Spinal cord (tissue), 10 donors: Measurements from ENCODE around the gene KCNN3. TPM values are rescaled to one million over a fixed set of nuclear protein-coding genes. Genes with fewer than 3 reads are reported as not detected.
A peak's percentile ranks its signal among the peaks of the same experiment; 100 is the strongest.

Experiments
- DNase-seq, 6 donors: peaks; one replicate each; pipeline versions ENCODE4 v3.0.0 to v3.0.0-alpha.2; 2013 to 2015; ENCODE audit warnings: low spot score in 6 of 6, low read depth in 4 of 6
- H3K27ac ChIP-seq: one replicate; pipeline ENCODE4 v1.5.1; 2013; ENCODE audit warnings: low read depth, low read length, control low read depth
- H3K27me3 ChIP-seq: one replicate; pipeline ENCODE4 v1.6.1; 2013; ENCODE audit warnings: low read length; ENCODE audit not compliant: control insufficient read depth, insufficient read depth
- H3K36me3 ChIP-seq: one replicate; pipeline ENCODE4 v1.6.1; 2013; ENCODE audit warnings: low read length; ENCODE audit not compliant: control insufficient read depth, insufficient read depth
- H3K4me1 ChIP-seq: one replicate; pipeline ENCODE4 v1.6.1; 2013; ENCODE audit warnings: low read length; ENCODE audit not compliant: control insufficient read depth, insufficient read depth
- H3K4me3 ChIP-seq: one replicate; pipeline ENCODE4 v1.5.1; 2013; ENCODE audit warnings: low read depth, low read length, control low read depth
- H3K9me3 ChIP-seq: one replicate; pipeline ENCODE4 v1.6.1; 2013; ENCODE audit warnings: low read length; ENCODE audit not compliant: control insufficient read depth, insufficient read depth
- WGBS: methylation state at CpG from one replicate; pipeline ENCODE4 v1.1.5; 2013; ENCODE audit warnings: missing lambda C conversion rate; ENCODE audit not compliant: insufficient coverage; 5-methylcytosine and 5-hydroxymethylcytosine counted together
- polyA plus RNA-seq, 2 donors: library from polyadenylated mRNA; unstranded; fragments of 120-200 nt; gene quantifications; one replicate each; pipeline ENCODE4 v1.2.1, GENCODE V29; 2013; ENCODE audit not compliant: insufficient read length in 2 of 2
- total RNA-seq, 2 donors: library from RNA; depleted of rRNA in 1 of 2; stranded (reverse); fragments of 120-200 nt in 1 of 2; fragments of >200 nt in 1 of 2; gene quantifications; one replicate each; pipeline versions ENCODE4 v1.2.3 to v1.2.4, GENCODE V29; 2013 to 2014
- donor health status: healthy.

Gene KCNN3
- total and polyA plus RNA-seq, 4 donors = 9.6 to 24.8 (median 16.4) TPM

- peak in 2 of 6 donors; percentile 40 to 53 for DNase-seq
- 21% methylated on average over 12 of the region's 18 CpGs for WGBS
- H3K27ac ChIP-seq = peak overlapping the region; percentile 4
Measured at GRCh38 chr1:154813300-154813816, 56.7 kb downstream of the KCNN3 start.

GRCh38 chr1:154812877-154813276 lies 57.2 kb downstream of the KCNN3 start:
- H3K36me3 ChIP-seq = peaks cover 7% of the 10 kb centered on the region
- H3K27ac ChIP-seq = no peak overlapping the region
- no peak overlapping the region for H3K4me3 ChIP-seq
- no peaks in the 10 kb centered on the region for H3K9me3 ChIP-seq
- WGBS = 52% methylated on average over 3 of the region's 3 CpGs
- H3K4me1 ChIP-seq = peaks cover 55% of the 10 kb centered on the region
- DNase-seq = no peak
- no peaks in the 10 kb centered on the region for H3K27me3 ChIP-seq

More at GRCh38 chr1:154813300-154813816, 56.7 kb downstream of the KCNN3 start:
- H3K4me1 ChIP-seq = peaks cover 51% of the 10 kb centered on the region
- H3K27me3 ChIP-seq = no peaks in the 10 kb centered on the region
- peaks cover 11% of the 10 kb centered on the region for H3K36me3 ChIP-seq
- no peak overlapping the region for H3K4me3 ChIP-seq
- no peaks in the 10 kb centered on the region for H3K9me3 ChIP-seq

- no peak for DNase-seq
- Histone ChIP-seq H3K27ac (no peak overlapping the region), H3K4me1 (peaks cover 68% of the 10 kb centered on the region), H3K4me3 (no peak overlapping the region), H3K36me3 (peaks cover 4% of the 10 kb centered on the region), H3K27me3 (no peaks in the 10 kb centered on the region), H3K9me3 (no peaks in the 10 kb centered on the region)
- WGBS = no CpG with 5 or more reads among the region's 1 CpG
Measured at GRCh38 chr1:154810571-154810970, 59.5 kb downstream of the KCNN3 start.

- no peak overlapping the region for H3K4me3 ChIP-seq
- H3K36me3 ChIP-seq = peaks cover 4% of the 10 kb centered on the region
- peaks cover 65% of the 10 kb centered on the region for H3K4me1 ChIP-seq
- WGBS = 76% methylated on average over 6 of the region's 7 CpGs
- H3K27ac ChIP-seq = no peak overlapping the region
- no peak for DNase-seq
- H3K9me3 ChIP-seq = no peaks in the 10 kb centered on the region
- no peaks in the 10 kb centered on the region for H3K27me3 ChIP-seq
Measured at GRCh38 chr1:154809436-154810413, 60.4 kb downstream of the KCNN3 start.

- Histone ChIP-seq H3K4me3 (no peak overlapping the region), H3K27ac (no peak overlapping the region), H3K4me1 (peaks cover 62% of the 10 kb centered on the region), H3K9me3 (no peaks in the 10 kb centered on the region), H3K27me3 (peaks cover 2% of the 10 kb centered on the region), H3K36me3 (peaks cover 4% of the 10 kb centered on the region)
- no peak for DNase-seq
- 81% methylated on average over 17 of the region's 17 CpGs for WGBS
Measured at GRCh38 chr1:154808909-154809262, 61.2 kb downstream of the KCNN3 start.

- no peak for DNase-seq
- Histone ChIP-seq H3K27ac (no peak overlapping the region), H3K9me3 (no peaks in the 10 kb centered on the region), H3K27me3 (peaks cover 3% of the 10 kb centered on the region), H3K36me3 (peaks cover 4% of the 10 kb centered on the region), H3K4me1 (peaks cover 62% of the 10 kb centered on the region), H3K4me3 (no peak overlapping the region)
- WGBS = 80% methylated on average over 12 of the region's 12 CpGs
Measured at GRCh38 chr1:154808261-154808908, 61.7 kb downstream of the KCNN3 start.

GRCh38 chr1:154807048-154807591 lies 63.0 kb downstream of the KCNN3 start:
- Histone ChIP-seq H3K4me1 (peaks cover 66% of the 10 kb centered on the region), H3K27me3 (peaks cover 3% of the 10 kb centered on the region), H3K4me3 (no peak overlapping the region), H3K9me3 (no peaks in the 10 kb centered on the region), H3K36me3 (peaks cover 4% of the 10 kb centered on the region), H3K27ac (peak overlapping the region; percentile 5)
- 69% methylated on average over 9 of the region's 12 CpGs for WGBS
- DNase-seq = peak in 1 of 6 donors; percentile 48

- no peak for DNase-seq
- Histone ChIP-seq H3K27ac (no peak overlapping the region), H3K27me3 (peaks cover 3% of the 10 kb centered on the region), H3K4me3 (no peak overlapping the region), H3K4me1 (peaks cover 69% of the 10 kb centered on the region), H3K9me3 (no peaks in the 10 kb centered on the region), H3K36me3 (peaks cover 4% of the 10 kb centered on the region)
- 60% methylated on average over 1 of the region's 3 CpGs for WGBS
Measured at GRCh38 chr1:154806333-154806732, 63.7 kb downstream of the KCNN3 start.
